Type B pancreatic cell (in vitro differentiated cells): ENCODE results near the gene ELL. TPM values are rescaled to one million over a fixed set of nuclear protein-coding genes. Genes with fewer than 3 reads are reported as not detected.

Experiments used
- DNase-seq: peaks from one replicate; pipeline ENCODE4 v3.0.0; 2021; ENCODE audit warnings: mixed read lengths; ENCODE audit not compliant: unreplicated experiment; ENCODE audit errors: extremely low spot score
- H3K27ac Mint-ChIP-seq: 2 replicates; pipeline ENCODE4 v1.8.0; 2021; ENCODE audit warnings: mild to moderate bottlenecking, mixed read lengths
- H3K27me3 Mint-ChIP-seq: 2 replicates; pipeline ENCODE4 v1.8.0; 2021; ENCODE audit warnings: mixed read lengths
- H3K36me3 Mint-ChIP-seq: 2 replicates; pipeline ENCODE4 v1.8.0; 2021; ENCODE audit warnings: mixed read lengths
- H3K4me1 Mint-ChIP-seq: one replicate; pipeline ENCODE4 v1.8.0; 2021; ENCODE audit warnings: mixed read lengths; ENCODE audit not compliant: unreplicated experiment
- H3K4me3 Mint-ChIP-seq: 2 replicates; pipeline ENCODE4 v1.8.0; 2021; ENCODE audit warnings: mild to moderate bottlenecking, mixed read lengths
- H3K9me3 Mint-ChIP-seq: 2 replicates; pipeline ENCODE4 v1.8.0; 2021; ENCODE audit warnings: mixed read lengths
- total RNA-seq: library from RNA; stranded (reverse); gene quantifications from 2 replicates; pipeline ENCODE4 v1.2.1, GENCODE V29; 2021; ENCODE audit warnings: low replicate concordance
- TF ChIP-seq, protein P1 (sequence below): fragments of 200-600 bp; sonication (generic); conservative IDR thresholded peaks from 2 replicates; pipeline ENCODE4 v1.5.0; 2021; ENCODE audit warnings: antibody characterized with exemption, mild to moderate bottlenecking

ELL gene
- total RNA-seq, 1 donor from 2014 or later, result 13.6 TPM

DNA sequence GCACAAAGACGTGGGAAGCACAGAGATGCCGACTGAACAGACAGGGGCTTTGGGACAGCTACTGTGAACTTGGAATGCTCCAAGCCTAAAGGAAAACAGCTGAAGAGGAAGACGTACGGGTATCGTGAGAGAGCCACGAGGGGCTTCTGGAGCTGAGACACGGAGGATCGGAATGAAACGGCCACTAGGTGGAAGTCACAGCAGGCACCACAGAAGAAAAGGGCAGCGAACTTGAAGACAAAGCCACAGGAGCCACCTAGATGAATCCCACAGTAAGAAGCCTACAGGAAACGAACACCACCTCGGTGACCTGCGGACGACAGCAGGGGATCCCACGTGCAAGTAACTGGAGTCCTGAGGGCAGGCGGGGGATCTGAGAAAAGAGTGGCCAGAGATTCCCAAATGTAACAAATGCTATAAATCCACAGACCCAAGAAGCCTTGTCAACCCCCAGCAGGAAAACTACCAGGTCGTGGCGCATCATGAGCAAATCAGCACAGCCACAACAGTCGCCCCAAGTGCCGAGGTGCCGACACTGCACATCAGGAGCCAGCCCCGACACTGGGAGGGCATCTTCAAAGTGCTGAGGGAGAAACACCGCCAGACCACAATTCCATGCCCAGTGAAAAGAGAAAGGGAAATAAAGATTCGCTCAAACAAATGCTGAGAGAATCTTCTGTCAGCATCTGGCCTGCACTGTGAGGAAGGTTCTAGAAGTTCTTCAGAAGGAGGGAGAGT lies 44.7 kb downstream of the ELL start:
- no peak for DNase-seq
- peaks cover 11% of the 10 kb centered on the region for H3K36me3 Mint-ChIP-seq
- no peaks in the 10 kb centered on the region for H3K27me3 Mint-ChIP-seq
- H3K4me1 Mint-ChIP-seq, result peaks cover 32% of the 10 kb centered on the region
- H3K4me3 Mint-ChIP-seq, result no peak overlapping the region
- TF ChIP-seq, protein P1, sequence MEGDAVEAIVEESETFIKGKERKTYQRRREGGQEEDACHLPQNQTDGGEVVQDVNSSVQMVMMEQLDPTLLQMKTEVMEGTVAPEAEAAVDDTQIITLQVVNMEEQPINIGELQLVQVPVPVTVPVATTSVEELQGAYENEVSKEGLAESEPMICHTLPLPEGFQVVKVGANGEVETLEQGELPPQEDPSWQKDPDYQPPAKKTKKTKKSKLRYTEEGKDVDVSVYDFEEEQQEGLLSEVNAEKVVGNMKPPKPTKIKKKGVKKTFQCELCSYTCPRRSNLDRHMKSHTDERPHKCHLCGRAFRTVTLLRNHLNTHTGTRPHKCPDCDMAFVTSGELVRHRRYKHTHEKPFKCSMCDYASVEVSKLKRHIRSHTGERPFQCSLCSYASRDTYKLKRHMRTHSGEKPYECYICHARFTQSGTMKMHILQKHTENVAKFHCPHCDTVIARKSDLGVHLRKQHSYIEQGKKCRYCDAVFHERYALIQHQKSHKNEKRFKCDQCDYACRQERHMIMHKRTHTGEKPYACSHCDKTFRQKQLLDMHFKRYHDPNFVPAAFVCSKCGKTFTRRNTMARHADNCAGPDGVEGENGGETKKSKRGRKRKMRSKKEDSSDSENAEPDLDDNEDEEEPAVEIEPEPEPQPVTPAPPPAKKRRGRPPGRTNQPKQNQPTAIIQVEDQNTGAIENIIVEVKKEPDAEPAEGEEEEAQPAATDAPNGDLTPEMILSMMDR, result peak; percentile 45
- no peaks in the 10 kb centered on the region for H3K9me3 Mint-ChIP-seq
- no peak overlapping the region for H3K27ac Mint-ChIP-seq

DNA sequence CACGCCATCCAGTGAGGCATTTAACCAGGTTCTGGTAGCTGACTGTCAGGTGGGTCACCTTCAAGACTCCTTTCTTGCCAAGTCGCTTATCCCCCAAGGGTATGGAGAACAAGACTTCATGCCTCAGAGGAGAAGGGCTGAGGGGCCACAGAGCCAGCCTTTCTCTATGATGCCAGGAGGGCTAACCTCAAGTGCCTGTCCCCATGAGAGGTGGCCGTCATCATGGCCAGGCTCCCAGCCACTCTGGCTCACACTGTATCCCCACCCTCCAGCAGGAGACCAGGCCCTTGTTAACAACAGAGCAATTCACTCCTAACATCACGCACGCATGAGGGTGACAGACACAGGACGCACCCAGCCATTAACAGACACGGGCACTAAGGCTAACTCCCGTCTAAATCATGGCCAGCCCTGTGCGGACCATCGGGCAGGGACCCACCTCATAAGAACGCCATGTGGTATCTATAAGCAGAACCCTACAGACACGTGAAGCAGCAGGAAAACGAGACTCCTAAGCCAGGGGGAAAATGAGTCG lies 45.3 kb downstream of the ELL start:
- no peak overlapping the region for H3K4me3 Mint-ChIP-seq
- peaks cover 32% of the 10 kb centered on the region for H3K4me1 Mint-ChIP-seq
- no peaks in the 10 kb centered on the region for H3K27me3 Mint-ChIP-seq
- no peaks in the 10 kb centered on the region for H3K9me3 Mint-ChIP-seq
- H3K36me3 Mint-ChIP-seq, result peaks cover 11% of the 10 kb centered on the region
- TF ChIP-seq, protein P1, result no peak
- no peak overlapping the region for H3K27ac Mint-ChIP-seq
- DNase-seq, result no peak

DNA sequence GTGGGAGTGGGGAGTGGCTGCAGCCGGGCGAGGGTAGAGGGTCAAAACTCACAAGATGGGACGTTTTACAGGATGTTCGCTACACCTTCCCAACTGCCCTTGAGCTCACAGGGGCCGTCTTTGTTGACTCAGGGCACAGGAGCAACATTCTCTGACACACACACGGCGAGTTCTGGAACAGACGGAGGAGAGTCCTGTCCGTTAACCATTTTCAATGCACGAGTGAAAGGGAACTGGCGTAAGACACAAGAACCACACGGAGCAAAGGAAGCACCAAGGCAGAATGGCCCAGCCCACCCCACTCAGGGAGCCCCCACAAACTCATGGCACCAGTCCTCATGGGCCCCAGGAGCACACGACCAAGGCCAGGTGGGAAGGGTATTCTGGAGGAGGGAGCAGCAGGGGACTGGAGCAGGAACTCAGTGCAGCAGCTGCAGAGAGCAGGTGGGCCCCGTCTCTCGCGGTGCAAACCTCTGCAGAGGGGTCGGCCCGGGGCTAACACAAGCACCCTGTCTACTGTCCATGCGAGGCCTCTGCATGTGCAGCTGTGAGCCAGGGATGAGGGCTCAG lies 46.0 kb downstream of the ELL start:
- H3K27ac Mint-ChIP-seq, result no peak overlapping the region
- TF ChIP-seq, protein P1, result no peak

DNA sequence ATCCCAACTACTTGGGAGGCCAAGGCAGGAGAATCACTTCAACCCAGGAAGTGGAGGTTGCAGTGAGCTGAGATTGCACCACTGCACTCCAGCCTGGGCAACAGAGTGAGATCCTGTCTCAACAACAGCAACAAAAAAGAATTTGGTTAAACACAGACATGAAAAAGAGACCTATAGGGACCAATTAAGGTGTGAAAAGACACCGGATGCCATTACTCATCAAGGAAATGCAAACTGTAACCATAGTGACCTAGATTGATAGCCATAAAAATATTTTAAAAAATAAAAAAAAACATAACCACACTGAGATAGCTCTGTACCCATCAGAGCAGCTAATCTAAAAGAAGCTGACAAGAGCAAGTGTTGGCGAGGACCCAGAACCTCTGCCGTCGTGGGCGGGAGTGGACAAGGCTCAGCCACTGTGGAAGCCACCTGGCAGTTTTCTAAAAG lies 46.8 kb downstream of the ELL start:
- H3K4me1 Mint-ChIP-seq, result peaks cover 28% of the 10 kb centered on the region
- no peak for DNase-seq
- peaks cover 11% of the 10 kb centered on the region for H3K36me3 Mint-ChIP-seq
- no peaks in the 10 kb centered on the region for H3K9me3 Mint-ChIP-seq
- H3K4me3 Mint-ChIP-seq, result no peak overlapping the region
- TF ChIP-seq, protein P1, result no peak
- H3K27ac Mint-ChIP-seq, result no peak overlapping the region
- H3K27me3 Mint-ChIP-seq, result no peaks in the 10 kb centered on the region

More for the DNA sequence above, 46.0 kb downstream of the ELL start:
- H3K4me1 Mint-ChIP-seq, result peaks cover 32% of the 10 kb centered on the region
- peaks cover 11% of the 10 kb centered on the region for H3K36me3 Mint-ChIP-seq
- DNase-seq, result no peak
- H3K4me3 Mint-ChIP-seq, result no peak overlapping the region
- H3K9me3 Mint-ChIP-seq, result no peaks in the 10 kb centered on the region
- H3K27me3 Mint-ChIP-seq, result no peaks in the 10 kb centered on the region

DNA sequence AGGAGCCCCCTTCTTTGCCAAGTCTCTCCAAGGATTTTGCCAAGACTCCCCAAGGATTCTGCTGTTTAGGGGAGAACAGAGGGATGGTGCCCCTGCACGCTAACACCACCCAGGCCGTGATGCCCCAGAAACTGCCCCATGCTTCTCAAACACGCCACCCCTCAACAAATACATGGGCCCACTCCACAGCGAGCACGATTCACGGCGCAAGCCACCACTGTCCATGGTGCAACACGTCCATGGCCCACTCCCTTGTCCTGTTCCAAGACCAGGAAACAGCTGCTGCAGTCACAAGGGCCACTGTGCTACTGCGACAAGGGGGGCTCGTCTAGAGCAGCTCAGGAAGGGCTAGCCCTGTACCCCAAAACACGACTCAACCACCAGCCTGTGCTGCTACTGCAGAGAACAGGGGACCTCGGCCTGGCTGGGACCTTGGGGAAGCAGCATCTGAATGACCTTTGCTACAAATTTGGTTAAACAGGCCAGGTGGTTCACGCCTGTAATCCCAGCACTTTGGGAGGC lies 47.4 kb downstream of the ELL start:
- no peak overlapping the region for H3K4me3 Mint-ChIP-seq
- peaks cover 11% of the 10 kb centered on the region for H3K36me3 Mint-ChIP-seq
- H3K9me3 Mint-ChIP-seq, result no peaks in the 10 kb centered on the region
- DNase-seq, result no peak
- peaks cover 25% of the 10 kb centered on the region for H3K4me1 Mint-ChIP-seq
- H3K27me3 Mint-ChIP-seq, result no peaks in the 10 kb centered on the region
- H3K27ac Mint-ChIP-seq, result no peak overlapping the region
- TF ChIP-seq, protein P1, result no peak
